Measurements from ENCODE around the gene CNTN4. TPM values are rescaled to one million over a fixed set of nuclear protein-coding genes. Genes with fewer than 3 reads are reported as not detected.

Gene CNTN4
- total RNA-seq, 1 donor = 0.09 TPM

- no peak for DNase-seq (ENCODE audit: low read depth)
- no peak for TF ChIP-seq CTCF (IDR thresholded peaks at IDR 0.05; ENCODE audit: insufficient read depth, low read length)
- no peak overlapping the region for H3K4me3 ChIP-seq (ENCODE audit: low read depth, low read length)
Observed at GRCh38 chr3:2568929-2569328, 470.3 kb downstream of the CNTN4 start.

- no peak for TF ChIP-seq CTCF (IDR thresholded peaks at IDR 0.05; ENCODE audit: insufficient read depth, low read length)
- no peak for DNase-seq (ENCODE audit: low read depth)
- no peak overlapping the region for H3K4me3 ChIP-seq (ENCODE audit: low read depth, low read length)
Observed at GRCh38 chr3:2577571-2577970, 478.9 kb downstream of the CNTN4 start.

GRCh38 chr3:2578560-2578959 lies 479.9 kb downstream of the CNTN4 start:
- DNase-seq (ENCODE audit: low read depth) = no peak
- no peak for TF ChIP-seq CTCF (IDR thresholded peaks at IDR 0.05; ENCODE audit: insufficient read depth, low read length)
- H3K4me3 ChIP-seq (ENCODE audit: low read depth, low read length) = no peak overlapping the region

GRCh38 chr3:2579206-2579605 lies 480.5 kb downstream of the CNTN4 start:
- no peak for DNase-seq (ENCODE audit: low read depth)
- TF ChIP-seq CTCF (IDR thresholded peaks at IDR 0.05; ENCODE audit: insufficient read depth, low read length) = no peak
- H3K4me3 ChIP-seq (ENCODE audit: low read depth, low read length) = no peak overlapping the region

GRCh38 chr3:2583046-2583445 lies 484.4 kb downstream of the CNTN4 start:
- DNase-seq (ENCODE audit: low read depth) = no peak
- no peak overlapping the region for H3K4me3 ChIP-seq (ENCODE audit: low read depth, low read length)
- TF ChIP-seq CTCF (IDR thresholded peaks at IDR 0.05; ENCODE audit: insufficient read depth, low read length) = no peak

- H3K4me3 ChIP-seq (ENCODE audit: low read depth, low read length) = no peak overlapping the region
- no peak for TF ChIP-seq CTCF (IDR thresholded peaks at IDR 0.05; ENCODE audit: insufficient read depth, low read length)
- no peak for DNase-seq (ENCODE audit: low read depth)
Observed at GRCh38 chr3:2589336-2589969, 490.8 kb downstream of the CNTN4 start.

GRCh38 chr3:2595486-2595885 lies 496.8 kb downstream of the CNTN4 start:
- no peak for DNase-seq (ENCODE audit: low read depth)
- no peak overlapping the region for H3K4me3 ChIP-seq (ENCODE audit: low read depth, low read length)
- no peak for TF ChIP-seq CTCF (IDR thresholded peaks at IDR 0.05; ENCODE audit: insufficient read depth, low read length)

Measured in fibroblast of the aortic adventitia (primary cell).